H1 (cell line): ENCODE data around the gene METTL22. TPM values are rescaled to one million over a fixed set of nuclear protein-coding genes. Genes with fewer than 3 reads are reported as not detected.

ENCODE experiments used
- CBX5 ChIP-seq: fragments of 300-800, 300-1000 bp; sonication (generic); IDR thresholded peaks from 2 replicates; pipeline ENCODE4 v1.7.1; 2016; ENCODE audit warnings: antibody characterized with exemption, low read length, low read depth
- CHD7 ChIP-seq: fragments of 300-600 bp; sonication (generic); IDR thresholded peaks from 2 replicates; pipeline ENCODE4 v1.7.1; 2012; ENCODE audit warnings: low read length, moderate library complexity, mild to moderate bottlenecking, inconsistent platforms; ENCODE audit not compliant: insufficient replicate concordance
- FOSL1 ChIP-seq: IDR thresholded peaks from 2 replicates; pipeline ENCODE4 v1.6.1; 2011; ENCODE audit warnings: mild to moderate bottlenecking, low read depth, low read length, moderate library complexity; ENCODE audit not compliant: insufficient read depth
- POU5F1 ChIP-seq: IDR thresholded peaks from 2 replicates; pipeline ENCODE4 v1.6.1; 2011; ENCODE audit warnings: low read depth, mild to moderate bottlenecking, low read length, moderate library complexity
- RFX5 ChIP-seq: IDR thresholded peaks from 2 replicates; pipeline ENCODE4 v1.6.1; 2011; ENCODE audit warnings: low read depth, low read length, improper control_type of control experiment, borderline replicate concordance
- RNF2 ChIP-seq: fragments of 200-900, 300-1000 bp; sonication (generic); IDR thresholded peaks from 2 replicates; pipeline ENCODE4 v1.7.1; 2016; ENCODE audit warnings: borderline replicate concordance, low read depth, mild to moderate bottlenecking, antibody characterized with exemption, low read length; ENCODE audit not compliant: poor library complexity, severe bottlenecking; ENCODE audit errors: missing control alignments
- SIX5 ChIP-seq: IDR thresholded peaks from 2 replicates; pipeline ENCODE4 v1.6.1; 2011; ENCODE audit warnings: mild to moderate bottlenecking, low read depth, low read length
- TAF1 ChIP-seq: IDR thresholded peaks from 2 replicates; pipeline ENCODE4 v1.6.1; 2011; ENCODE audit warnings: mild to moderate bottlenecking, low read depth, low read length
- TAF7 ChIP-seq: optimal IDR thresholded peaks from 2 replicates; pipeline ENCODE3; 2011; ENCODE audit warnings: low read depth, mild to moderate bottlenecking, inconsistent platforms, low read length, moderate library complexity, borderline replicate concordance
- polyA plus RNA-seq, 7 experiments: library from polyadenylated mRNA; depleted of rRNA in 3 of 7; stranded (reverse) in 5 of 7; unstranded in 2 of 7; fragments of >200 nt in 5 of 7; fragments of 200-250 nt in 2 of 7; gene quantifications; 1 replicate in 5 of 7; 2 replicates in 1 of 7; 4 replicates in 1 of 7; pipeline versions ENCODE4 v1.2.1 to v1.2.3, GENCODE V29; 2011 to 2013; ENCODE audit warnings: missing spikeins in 2 of 7, mixed read lengths in 2 of 7
- total RNA-seq: library from RNA; stranded (reverse); fragmentation: NEBNext Ultra II Directional; extraction: Animal tissue kit (Norgen Biotek cat#: 25700); gene quantifications from 2 replicates; pipeline ENCODE4 v1.2.1, GENCODE V29; 2021

METTL22 gene
- total and polyA plus RNA-seq, 2 of the 8 experiments (the other 6 are each of a cell fraction or from before 2014, with no cell fraction given), result 56.7 to 85.2 TPM

GRCh38 chr16:8694795-8695728 is 73.6 kb downstream of the METTL22 start (continued):
- TF ChIP-seq CHD7, result no peak
- TF ChIP-seq FOSL1, result no peak
- TF ChIP-seq RFX5, result no peak
- TF ChIP-seq CBX5, result no peak
- no peak for TF ChIP-seq POU5F1
- TF ChIP-seq RNF2, result no peak
- TF ChIP-seq TAF7, result no peak
- TF ChIP-seq SIX5, result no peak
- no peak for TF ChIP-seq TAF1
